ENCODE results near the gene DSTN. TPM values are rescaled to one million over a fixed set of nuclear protein-coding genes. Genes with fewer than 3 reads are reported as not detected.

The DSTN gene
- total and polyA plus RNA-seq, 2 donors (not counting 1 experiment from before 2014, with no cell fraction given) = 6.6 to 13.4 TPM

DNA sequence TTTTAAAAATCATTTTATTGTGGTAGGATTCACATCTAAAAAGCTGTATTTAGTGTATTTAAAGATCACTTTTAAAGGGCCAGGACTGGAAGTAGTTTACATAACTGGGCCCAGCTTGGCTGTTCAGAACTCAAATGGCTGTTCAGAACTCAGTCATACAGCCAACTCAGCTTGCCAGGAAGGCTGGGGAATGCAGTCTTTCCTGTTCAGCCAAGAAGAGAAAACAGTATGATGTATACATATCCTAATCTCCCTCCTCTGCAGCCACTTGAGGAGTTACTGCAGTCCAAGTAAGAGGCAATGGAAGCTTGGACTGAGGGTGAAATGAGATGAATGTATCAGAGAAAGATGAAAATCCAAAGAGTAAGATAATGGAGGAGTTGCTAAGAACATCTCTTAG is 24.6 kb downstream of the DSTN start:
- POLR2A ChIA-PET = no interaction called here
- Mint-ChIP-seq H3K4me3 (no peak overlapping the region), H3K4me1 (peaks cover 9% of the 10 kb centered on the region), H3K9me3 (ENCODE audit: insufficient read depth) (no peaks in the 10 kb centered on the region), H3K27ac (no peak overlapping the region), H3K27me3 (no peaks in the 10 kb centered on the region)
- intact Hi-C loops (cut with micrococcal nuclease) = no loop called here
- no peaks in the 10 kb centered on the region for H4K20me1 ChIP-seq (ENCODE audit: control insufficient read depth, insufficient read depth, low read length, poor library complexity, severe bottlenecking)
- CTCF ChIA-PET = interaction anchor here (1.1 kb wide), 1 partner anchor 26 kb away, joined by 3 read pairs; no protein-coding TSS in a partner anchor
- H2AFZ ChIP-seq (ENCODE audit: insufficient read depth, low read depth, low read length, poor library complexity, severe bottlenecking) = no peak overlapping the region
- H3K27ac ChIP-seq (ENCODE audit: low read length in 2 of 2) = no peak overlapping the region
- H3K27me3 ChIP-seq (replicated peaks in 1 of 4; ENCODE audit: control extremely low read depth in 1 of 4, control insufficient read depth in 3 of 4, insufficient read depth in 4 of 4, low read length in 3 of 4) = no peaks in the 10 kb centered on the region
- H3K4me2 ChIP-seq (replicated peaks; ENCODE audit: low read depth, low read length, poor library complexity, severe bottlenecking) = no peak overlapping the region
- no peak overlapping the region for H3K4me3 ChIP-seq (ENCODE audit: control extremely low read depth in 1 of 5, extremely low read depth in 1 of 5, insufficient read depth in 1 of 5, low read depth in 2 of 5, low read length in 4 of 5)
- H3K79me2 ChIP-seq (ENCODE audit: control insufficient read depth, insufficient read depth, low read length) = no peaks in the 10 kb centered on the region
- no peaks in the 10 kb centered on the region for H3K9me3 ChIP-seq (ENCODE audit: control extremely low read depth in 1 of 3, control insufficient read depth in 2 of 3, insufficient read depth in 1 of 3, low read length in 2 of 3)
- peaks cover 0 to 1% of the 10 kb centered on the region in 2 experiments for H3K36me3 ChIP-seq (replicated peaks in 1 of 2; ENCODE audit: control extremely low read depth in 1 of 2, control insufficient read depth in 1 of 2, extremely low read depth in 1 of 2, insufficient read depth in 2 of 2, low read length in 1 of 2)
- H3K4me1 ChIP-seq (ENCODE audit: control insufficient read depth in 2 of 2, insufficient read depth in 2 of 2, low read length in 2 of 2) = no peaks in the 10 kb centered on the region
- ATAC-seq (ENCODE audit: low read depth) (no peak), DNase-seq (no peak)
- H3K9ac ChIP-seq (ENCODE audit: low read length) = no peak overlapping the region
- TF ChIP-seq CTCF (IDR thresholded peaks at IDR 0.05) = no peak
- no peak for TF ChIP-seq EZH2 (IDR thresholded peaks at IDR 0.05; ENCODE audit: borderline replicate concordance, insufficient read depth, low read depth, low read length, poor library complexity, severe bottlenecking)

- no CpG with 5 or more reads among the region's 2 CpGs for WGBS (ENCODE audit: insufficient coverage)
- H3K79me2 ChIP-seq (ENCODE audit: control insufficient read depth, insufficient read depth, low read length) = no peaks in the 10 kb centered on the region
- intact Hi-C loops (cut with micrococcal nuclease) = no loop called here
- no peaks in the 10 kb centered on the region for H3K9me3 Mint-ChIP-seq (ENCODE audit: insufficient read depth)
- no peak overlapping the region for H3K27ac ChIP-seq (ENCODE audit: low read length in 2 of 2)
- H3K4me3 ChIP-seq (ENCODE audit: control extremely low read depth in 1 of 5, extremely low read depth in 1 of 5, insufficient read depth in 1 of 5, low read depth in 2 of 5, low read length in 4 of 5) = no peak overlapping the region
- ChIA-PET CTCF (interaction anchor here (1.0 kb wide), 1 partner anchor 402 kb away, joined by 3 read pairs; no protein-coding TSS in a partner anchor), POLR2A (interaction anchor here (0.7 kb wide), 1 partner anchor 1344 kb away, joined by 3 read pairs; no protein-coding TSS in a partner anchor)
- DNase-seq (no peak), ATAC-seq (ENCODE audit: low read depth) (no peak)
- peaks cover 0 to 1% of the 10 kb centered on the region in 2 experiments for H3K36me3 ChIP-seq (replicated peaks in 1 of 2; ENCODE audit: control extremely low read depth in 1 of 2, control insufficient read depth in 1 of 2, extremely low read depth in 1 of 2, insufficient read depth in 2 of 2, low read length in 1 of 2)
- no peaks in the 10 kb centered on the region for H3K4me1 ChIP-seq (ENCODE audit: control insufficient read depth in 2 of 2, insufficient read depth in 2 of 2, low read length in 2 of 2)
- H3K27me3 ChIP-seq (replicated peaks in 1 of 4; ENCODE audit: control extremely low read depth in 1 of 4, control insufficient read depth in 3 of 4, insufficient read depth in 4 of 4, low read length in 3 of 4) = no peaks in the 10 kb centered on the region
- H3K4me1 Mint-ChIP-seq = peaks cover 2% of the 10 kb centered on the region
- H3K4me2 ChIP-seq (replicated peaks; ENCODE audit: low read depth, low read length, poor library complexity, severe bottlenecking) = no peak overlapping the region
- no peak overlapping the region for H3K27ac Mint-ChIP-seq
- H2AFZ ChIP-seq (ENCODE audit: insufficient read depth, low read depth, low read length, poor library complexity, severe bottlenecking) = no peak overlapping the region
- no peak overlapping the region for H3K9ac ChIP-seq (ENCODE audit: low read length)
- H3K27me3 Mint-ChIP-seq = no peaks in the 10 kb centered on the region
- H3K4me3 Mint-ChIP-seq = no peak overlapping the region
- no peaks in the 10 kb centered on the region for H4K20me1 ChIP-seq (ENCODE audit: control insufficient read depth, insufficient read depth, low read length, poor library complexity, severe bottlenecking)
- no peaks in the 10 kb centered on the region for H3K9me3 ChIP-seq (ENCODE audit: control extremely low read depth in 1 of 3, control insufficient read depth in 2 of 3, insufficient read depth in 1 of 3, low read length in 2 of 3)
- TF ChIP-seq CTCF (IDR thresholded peaks at IDR 0.05) = no peak
- no peak for TF ChIP-seq EZH2 (IDR thresholded peaks at IDR 0.05; ENCODE audit: borderline replicate concordance, insufficient read depth, low read depth, low read length, poor library complexity, severe bottlenecking)
Measured at GRCh38 chr20:17595856-17596255, 26.0 kb downstream of the DSTN start.

Data from B cell (primary cell).